GM19099 (cell line): ENCODE data around the gene RAB5IF.

Experiments used
- POLR2A ChIP-seq: IDR thresholded peaks from 3 replicates; pipeline ENCODE4 v1.6.1; 2011; ENCODE audit warnings: low read depth; ENCODE audit not compliant: insufficient read length; ENCODE audit errors: extremely low read depth

RAB5IF gene, protein sequence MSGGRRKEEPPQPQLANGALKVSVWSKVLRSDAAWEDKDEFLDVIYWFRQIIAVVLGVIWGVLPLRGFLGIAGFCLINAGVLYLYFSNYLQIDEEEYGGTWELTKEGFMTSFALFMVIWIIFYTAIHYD

DNA sequence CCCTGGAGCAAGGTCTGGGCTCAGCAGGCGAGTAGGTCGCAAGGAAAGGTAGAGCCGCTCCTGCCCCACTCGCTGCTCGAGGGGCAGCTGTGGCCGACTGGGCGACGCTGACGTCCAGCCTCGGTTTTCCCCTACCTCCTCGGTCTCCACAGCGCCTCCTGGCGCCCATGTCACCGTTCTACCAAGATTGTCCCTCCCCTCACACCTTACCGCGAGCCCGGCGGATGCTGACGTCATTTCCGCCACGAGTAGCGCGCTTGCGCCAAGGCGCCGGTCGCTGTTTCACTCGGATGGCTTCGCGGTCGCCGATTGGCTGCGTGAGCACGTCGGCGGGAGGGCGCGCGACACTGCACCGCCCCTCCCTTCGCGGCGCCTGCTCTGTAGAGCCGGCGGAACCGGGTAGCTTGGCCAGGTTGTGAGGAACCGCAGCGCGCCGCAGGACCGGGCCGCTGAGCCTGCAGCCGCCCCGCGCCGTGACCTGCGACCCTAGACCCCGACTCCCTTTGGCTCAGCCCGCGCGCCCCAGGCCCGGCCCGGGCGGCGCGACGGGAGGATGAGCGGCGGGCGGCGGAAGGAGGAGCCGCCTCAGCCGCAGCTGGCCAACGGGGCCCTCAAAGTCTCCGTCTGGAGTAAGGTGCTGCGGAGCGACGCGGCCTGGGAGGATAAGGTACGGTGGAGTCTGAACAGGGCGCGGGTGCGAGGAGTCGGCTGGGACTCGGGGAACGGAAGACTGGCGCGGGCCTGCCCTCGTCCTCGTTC is at the start of gene RAB5IF:
RAB5IF (plus strand) TSS at position 381 of the 759 bp plus-strand sequence; CDS start at position 554, 173 bp downstream.
- peak; percentile 95 for TF ChIP-seq POLR2A

DNA sequence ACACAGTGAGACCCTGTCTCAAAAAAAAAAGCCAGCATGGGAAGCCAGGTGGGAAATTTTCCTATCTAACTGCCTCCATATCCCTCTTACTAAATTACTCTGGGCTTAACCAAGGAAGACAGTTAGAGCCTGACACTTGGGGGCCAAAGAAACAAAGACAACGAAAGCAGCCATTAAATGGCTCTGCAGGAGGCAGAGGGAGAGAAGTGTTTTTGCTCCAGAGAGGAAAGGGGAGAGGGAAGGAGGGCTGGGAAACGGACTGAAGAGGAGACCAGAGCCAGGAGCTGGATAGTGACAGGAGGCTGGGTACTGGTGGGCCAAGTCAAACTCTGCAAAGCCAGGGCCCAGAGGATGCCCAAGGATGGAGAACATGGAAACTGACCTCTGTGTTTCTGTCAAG is 42.9 kb upstream of the RAB5IF start:
- TF ChIP-seq POLR2A = no peak

DNA sequence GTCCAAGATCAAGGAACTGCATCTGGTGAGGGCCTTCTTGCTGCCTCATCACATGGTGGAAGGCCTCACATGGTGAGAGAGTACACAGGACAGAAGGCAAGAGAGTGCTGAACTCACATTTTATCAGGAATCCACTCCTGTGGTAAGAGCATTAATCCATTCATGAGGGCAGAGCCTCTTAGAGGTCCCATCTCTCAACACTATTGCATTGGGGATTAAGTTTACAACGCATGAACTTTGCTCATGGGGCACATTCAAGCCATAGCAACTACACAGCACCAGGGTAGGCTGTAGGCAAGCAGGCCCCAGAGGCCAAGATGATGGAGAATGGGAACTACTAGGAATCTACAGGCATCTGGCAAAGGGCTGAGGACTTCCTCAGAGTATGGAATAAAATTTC is 42.2 kb upstream of the RAB5IF start:
- no peak for TF ChIP-seq POLR2A

DNA sequence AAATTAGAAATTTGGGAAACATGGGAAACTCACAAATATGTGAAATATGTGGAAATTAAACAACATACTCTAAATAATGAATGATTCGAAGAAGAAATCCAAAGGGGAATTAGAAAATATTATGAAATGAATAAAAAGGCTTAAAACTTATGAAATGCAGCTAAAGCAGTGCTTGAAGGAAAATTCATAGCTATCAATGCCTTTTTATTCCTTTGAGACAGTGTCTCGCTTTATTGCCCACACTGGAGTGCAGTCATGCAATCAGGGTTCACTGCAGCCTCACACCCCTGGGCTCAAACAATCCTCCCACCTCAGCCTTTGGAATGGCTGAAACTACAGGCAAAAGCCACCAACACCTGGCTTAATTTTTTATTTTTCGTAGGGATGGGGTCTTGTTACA is 40.1 kb upstream of the RAB5IF start:
- no peak for TF ChIP-seq POLR2A

DNA sequence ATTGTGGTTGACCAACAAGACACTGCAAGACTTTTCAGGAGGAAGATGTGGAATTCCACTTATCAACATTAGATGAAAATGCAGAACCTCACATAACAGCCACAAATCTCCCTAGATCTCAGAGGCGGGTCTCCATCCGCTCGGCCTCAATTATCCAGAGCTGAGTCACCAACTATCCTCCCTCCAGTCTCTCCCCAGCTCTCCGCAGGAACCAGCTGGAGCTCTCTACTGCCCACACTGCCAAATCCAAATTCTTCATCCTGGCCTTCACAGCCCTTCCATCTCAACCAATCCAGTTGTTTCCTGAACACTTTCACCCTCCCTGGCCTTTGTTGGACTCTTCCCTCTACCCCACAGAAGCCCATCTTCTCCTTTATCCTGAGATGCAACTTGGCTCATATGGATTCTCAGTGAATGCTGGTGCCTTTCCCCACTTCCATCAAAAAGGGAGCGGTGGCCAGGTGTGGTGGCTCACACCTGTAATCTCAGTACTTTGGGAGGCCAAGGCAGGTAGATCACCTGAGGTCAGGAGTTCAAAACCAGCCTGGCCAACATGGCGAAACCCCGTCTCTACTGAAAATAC is 35.6 kb upstream of the RAB5IF start:
- TF ChIP-seq POLR2A = no peak

DNA sequence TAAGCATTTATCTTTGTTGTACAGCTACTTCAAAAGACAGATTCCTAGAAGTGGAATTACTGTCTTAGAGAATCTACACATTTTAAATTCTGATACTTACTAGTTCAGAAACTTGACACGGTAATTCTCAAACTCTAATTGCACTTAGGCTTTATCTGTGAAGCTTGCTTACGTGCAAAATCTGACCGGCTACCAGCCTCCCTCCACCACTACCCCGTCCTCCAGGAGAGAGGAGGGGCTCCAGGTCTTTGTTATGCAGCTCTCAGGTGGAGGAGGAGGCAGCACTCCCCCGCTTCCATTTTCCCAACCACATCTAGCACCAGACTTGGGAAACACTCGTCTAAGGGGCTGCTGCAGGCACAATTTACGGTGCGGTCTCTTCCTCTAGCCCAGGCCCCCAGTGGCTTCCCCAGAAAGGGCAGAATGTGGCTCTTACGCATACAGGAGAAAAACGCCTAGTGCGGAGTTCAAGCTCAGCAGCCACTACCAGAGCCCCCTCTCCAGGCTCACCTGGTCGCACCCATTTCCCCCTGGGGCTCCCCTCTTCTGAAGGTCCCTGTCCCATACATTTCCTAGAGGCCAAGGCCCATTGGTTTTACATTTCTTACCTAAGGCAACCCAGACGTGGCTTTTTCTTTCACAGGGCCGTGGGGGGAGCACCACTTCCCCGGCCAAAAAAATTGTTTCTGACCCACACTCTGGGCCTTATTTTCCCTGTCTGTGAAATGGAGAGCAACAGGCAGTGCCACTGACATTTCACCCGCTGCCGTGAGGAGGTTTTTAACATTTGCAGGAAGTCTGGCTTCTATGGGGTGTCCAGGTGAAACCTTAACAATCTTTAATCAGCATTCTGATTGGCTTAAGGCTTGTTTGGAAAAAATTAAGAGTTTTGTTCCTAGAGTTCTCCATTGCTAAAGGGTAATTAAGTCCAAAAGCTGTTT is 33.7 kb upstream of the RAB5IF start:
- no peak for TF ChIP-seq POLR2A

DNA sequence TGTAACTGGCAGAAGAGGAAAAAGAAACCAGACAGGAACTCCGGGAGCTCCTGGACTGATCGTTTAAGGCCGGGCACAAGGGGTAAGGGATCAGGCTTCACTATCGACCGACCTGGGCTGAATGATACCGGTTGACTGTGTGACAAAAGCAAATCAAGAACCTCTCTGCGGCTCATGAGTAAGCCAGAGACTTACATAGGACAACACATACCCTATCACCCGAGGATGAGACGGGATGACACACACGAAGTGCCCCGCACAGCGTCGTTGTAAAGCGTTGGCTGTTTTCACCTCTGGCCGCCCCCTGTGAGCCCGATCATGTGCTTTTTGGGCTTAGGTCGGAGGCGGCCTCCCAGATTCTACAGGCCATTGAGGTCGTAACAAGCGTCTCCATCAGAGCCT is 32.9 kb upstream of the RAB5IF start:
- TF ChIP-seq POLR2A = no peak

DNA sequence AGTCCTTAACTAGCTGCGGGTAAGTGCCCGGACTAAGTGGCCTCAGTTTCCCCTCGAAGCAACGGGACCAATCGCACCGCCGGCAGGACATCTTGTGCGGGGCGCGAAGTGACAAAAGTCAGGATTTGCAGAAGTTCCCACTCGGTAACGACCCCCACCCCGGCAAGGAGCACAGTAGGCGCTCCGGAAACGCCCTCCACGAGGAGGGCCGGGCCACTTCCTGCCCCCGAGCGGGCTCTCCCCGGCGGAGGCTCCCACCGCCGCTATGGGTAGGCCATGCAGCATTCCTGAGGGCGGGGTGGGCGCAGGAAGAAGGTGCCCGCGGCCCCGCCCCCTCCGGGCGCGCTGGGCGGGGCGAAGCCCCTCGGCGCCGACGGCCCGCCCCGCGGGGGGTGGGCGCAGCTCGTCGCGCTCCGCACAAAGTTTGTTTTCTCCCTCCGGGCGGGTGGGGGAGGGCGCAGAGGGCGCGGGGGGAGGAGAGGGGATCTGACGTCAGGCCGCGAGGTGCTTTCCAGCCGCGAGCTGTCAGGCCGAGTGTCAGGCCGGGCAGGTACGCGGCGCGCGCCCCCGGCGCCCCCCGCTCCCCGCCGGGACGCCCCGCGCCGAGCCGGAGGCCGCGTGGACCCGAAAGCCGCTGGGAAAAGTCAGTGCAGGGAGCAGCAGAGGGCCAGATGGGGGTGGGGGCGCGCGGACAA is 32.3 kb upstream of the RAB5IF start, which contains the start of gene TGIF2:
TGIF2 (plus strand) TSS at position 495 of the 695 bp plus-strand sequence. CDS start 5,178 bp downstream, outside the sequence.
- peak; percentile 76 for TF ChIP-seq POLR2A

DNA sequence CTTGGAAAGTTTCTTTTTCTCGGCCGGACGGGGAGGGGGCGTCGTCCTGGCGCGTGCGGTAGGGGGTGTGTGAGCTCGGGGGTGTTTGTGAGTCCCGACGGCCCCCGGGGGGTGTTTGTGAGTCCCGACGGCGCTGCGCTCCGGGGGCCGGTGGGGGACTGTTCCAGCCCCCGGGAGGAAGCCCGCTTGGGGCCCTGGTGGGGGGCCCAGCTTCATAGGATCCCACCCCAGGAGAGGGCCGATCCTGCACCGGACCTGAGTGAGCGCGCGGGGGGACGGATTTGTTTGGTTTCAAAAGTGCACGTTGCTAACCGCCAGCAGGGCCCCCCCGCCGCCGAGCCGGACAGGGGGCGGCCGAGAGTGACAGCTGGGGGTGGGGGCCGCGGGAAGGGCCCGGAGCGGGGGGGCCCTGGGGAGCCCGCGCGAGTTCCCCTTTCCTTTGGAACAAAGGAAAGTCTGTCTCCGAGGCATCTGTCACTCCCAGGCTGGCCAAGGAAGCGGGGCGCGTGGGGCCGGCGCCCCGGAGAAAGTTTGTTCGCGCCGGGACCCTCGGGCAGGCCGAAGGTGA is 31.7 kb upstream of the RAB5IF start:
- no peak for TF ChIP-seq POLR2A

DNA sequence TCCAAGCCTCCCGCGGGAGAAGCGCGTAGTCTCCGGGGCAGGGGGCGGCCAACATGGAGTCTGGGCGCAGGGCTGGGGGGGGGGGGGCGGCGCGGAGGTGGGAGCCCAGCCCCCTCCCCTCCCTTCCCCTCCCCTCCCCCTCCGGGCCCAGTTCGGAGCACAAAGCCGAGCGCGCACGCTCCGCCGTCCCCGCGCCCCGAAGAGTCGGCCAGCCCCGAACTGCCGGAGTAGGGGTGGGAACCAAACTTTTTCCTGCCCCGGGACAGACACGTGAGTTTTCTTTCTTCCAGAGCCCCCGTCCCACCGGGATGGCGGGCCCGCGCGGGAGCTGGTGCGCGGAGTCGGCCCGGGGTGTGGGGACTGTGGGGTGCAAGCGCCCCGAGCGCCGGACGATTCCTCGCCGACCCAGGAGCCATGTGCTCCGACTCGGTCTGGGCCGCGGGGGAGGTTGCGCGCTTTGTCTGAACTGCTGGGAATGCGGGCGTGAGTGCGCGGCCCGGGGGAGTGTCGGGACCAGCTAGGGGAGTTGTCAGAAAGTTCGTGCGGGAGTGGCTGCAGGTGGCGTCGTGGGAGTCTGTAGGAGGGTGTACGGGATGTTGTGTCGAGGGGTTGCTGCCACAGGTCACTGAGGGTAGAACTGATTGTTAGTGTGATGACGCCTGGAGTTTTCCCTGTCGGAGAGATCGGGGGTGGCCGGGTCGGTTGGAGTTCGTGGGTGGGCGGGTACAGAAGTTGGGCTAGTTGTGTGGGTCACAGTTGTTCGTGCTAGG is 31.0 kb upstream of the RAB5IF start:
- TF ChIP-seq POLR2A = no peak

DNA sequence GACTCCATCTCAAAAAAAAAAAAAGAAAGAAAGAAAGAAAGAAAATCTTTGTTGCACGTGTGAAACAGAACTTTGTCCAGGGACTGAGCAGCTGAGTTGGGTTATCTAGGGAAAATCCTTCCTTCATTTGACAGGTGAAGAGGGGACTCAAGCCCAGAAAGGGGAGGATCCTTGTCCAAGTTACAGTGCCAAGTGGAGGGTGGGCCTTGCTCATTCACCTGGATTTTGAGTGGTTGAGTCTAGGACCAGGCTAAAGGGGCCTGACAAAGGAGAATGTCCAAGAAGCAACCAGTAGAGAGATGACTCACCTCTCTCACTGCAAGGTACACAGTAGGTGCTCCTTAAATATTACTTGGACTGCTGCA is 29.5 kb upstream of the RAB5IF start:
- no peak for TF ChIP-seq POLR2A

DNA sequence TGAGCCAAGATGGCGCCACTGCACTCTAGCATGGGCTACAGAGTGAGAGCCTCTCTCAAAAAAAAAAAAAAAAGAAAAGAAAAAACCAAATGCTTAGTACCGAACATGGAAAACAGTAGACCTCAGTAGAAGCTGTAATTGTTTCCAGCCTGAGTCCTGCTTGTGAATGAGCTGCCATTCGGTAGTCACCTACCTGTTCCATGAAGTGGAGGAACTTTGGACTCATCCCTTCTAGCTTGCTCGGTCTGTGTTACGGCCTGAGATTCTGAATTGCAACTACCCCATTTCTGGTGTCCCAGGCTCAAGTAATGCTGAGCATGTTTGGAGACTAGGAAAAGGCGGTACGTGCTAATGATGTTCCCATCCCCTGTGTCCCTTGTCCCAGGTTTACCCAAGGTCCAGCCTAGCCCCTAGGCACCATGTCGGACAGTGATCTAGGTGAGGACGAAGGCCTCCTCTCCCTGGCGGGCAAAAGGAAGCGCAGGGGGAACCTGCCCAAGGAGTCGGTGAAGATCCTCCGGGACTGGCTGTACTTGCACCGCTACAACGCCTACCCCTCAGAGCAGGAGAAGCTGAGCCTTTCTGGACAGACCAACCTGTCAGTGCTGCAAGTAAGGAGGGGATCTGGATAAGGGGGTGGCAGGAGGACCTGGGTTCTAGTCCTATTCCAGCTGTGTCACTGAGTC is 27.1 kb upstream of the RAB5IF start:
- TF ChIP-seq POLR2A = no peak

DNA sequence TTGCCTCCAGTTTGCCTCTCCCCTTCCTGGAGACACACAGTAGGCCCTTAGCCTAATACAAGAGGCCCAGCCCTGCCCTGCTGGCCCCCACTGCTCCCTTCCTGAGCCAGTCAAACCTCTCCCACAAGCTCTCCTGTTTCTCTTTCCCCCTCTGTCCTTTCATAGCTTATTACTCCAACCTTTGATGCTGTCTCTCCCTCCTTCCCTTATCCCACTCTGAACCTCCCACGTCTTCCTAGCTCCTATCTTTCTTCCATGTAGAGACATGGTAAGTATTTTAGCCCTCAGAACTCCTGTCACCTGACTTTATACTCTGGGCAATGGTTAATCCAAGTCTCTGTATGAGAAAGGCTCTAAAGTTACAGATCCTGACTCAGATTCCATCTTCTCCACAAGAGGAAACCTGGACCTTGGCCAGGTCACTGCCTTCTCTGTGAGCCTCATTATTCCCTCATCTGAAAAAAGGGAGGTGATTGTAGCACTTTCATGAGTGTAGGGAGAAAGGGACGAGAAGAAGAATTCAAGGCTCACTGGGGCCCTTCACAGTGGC is 25.5 kb upstream of the RAB5IF start:
- no peak for TF ChIP-seq POLR2A
